ENCODE results near the gene CCDC87. TPM values are rescaled to one million over a fixed set of nuclear protein-coding genes. Genes with fewer than 3 reads are reported as not detected.
"Not testable (repeated sequence)": the region's sequence is repeated elsewhere in the genome, so short reads cannot be mapped to it uniquely, and the experiment has no call there.

Gene CCDC87
- total RNA-seq, 1 experiment from 2014 or later: 0.56 TPM

DNA sequence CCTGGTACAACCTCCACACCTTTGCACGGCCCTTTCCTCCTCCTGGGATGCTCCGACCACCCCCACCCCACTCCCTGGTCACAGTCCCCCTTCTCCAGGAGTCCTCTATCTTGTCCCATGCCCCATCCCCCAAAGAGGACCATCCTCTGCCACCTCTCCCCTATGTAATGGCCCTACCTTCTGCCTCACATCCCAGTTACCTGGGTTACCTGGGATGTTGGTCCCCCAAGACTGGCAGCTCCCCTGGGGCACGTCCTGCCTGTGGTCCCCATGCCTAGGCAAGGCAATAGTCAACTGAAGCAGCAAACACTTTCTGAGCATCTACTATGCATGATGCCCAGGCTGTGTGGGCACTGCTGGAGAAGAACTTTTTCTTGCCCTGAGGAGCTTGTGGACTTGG lies 37.4 kb downstream of the CCDC87 start:
- DNase-seq (ENCODE audit: low spot score): no peak

DNA sequence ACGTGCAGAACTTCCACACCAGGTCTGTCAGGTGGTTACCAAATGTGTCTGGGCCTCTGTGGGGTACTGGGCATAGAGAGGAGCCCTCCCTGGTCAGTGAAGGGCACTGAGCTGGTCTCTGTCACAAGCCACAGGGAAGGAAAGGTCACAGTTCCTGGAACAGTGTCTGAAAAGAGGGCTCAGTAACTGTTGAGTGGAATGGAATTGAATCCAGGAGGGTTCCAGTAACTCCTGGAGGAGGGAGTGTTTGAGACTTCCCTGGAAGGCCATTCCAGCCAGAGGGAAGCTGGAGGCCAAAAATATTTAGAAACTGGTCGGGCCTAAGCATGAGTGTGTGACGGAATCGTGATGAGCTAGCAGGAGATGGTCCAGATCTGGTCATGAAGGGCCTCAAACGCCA lies 38.3 kb downstream of the CCDC87 start:
- DNase-seq (ENCODE audit: low spot score): no peak

DNA sequence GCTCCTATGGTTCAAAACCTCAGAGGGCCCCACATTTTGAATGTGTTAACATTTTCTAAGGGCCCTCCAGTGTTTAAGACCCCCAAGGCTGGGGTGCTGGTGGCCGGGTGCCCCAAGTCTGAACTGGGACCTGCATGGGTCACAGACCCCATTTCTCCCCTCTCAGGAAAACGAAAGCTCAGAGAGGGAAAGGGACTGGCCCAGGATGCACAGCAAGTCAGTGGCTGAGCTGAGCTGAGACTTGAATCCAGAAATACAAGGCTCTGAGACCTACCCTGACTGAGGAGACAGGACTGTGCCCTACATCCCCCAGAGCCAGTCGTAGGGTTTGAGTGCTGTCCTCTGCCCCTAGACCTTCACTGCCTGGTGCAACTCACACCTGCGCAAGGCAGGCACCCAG lies 42.0 kb downstream of the CCDC87 start:
- DNase-seq (ENCODE audit: low spot score): no peak

DNA sequence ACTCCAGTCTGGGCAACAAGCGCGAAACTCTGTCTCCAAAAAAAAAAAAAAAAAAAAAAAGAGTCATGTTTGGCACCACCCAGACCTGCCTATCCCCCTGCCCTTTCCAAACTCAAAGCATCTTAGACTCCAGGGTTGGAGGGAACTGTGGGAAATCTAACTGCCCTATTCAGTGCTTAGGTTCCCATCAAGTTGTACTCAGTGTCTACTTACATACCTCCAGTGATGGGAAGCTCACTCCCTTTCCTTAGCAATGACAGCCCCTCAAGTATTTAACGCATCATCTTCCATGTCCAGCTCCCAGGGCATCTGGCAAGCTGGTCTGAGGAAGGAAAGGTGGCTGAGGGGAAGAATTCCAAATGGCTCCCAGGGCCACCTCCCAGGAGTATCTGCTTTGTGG lies 43.2 kb downstream of the CCDC87 start:
- no peak for DNase-seq (ENCODE audit: low spot score)

DNA sequence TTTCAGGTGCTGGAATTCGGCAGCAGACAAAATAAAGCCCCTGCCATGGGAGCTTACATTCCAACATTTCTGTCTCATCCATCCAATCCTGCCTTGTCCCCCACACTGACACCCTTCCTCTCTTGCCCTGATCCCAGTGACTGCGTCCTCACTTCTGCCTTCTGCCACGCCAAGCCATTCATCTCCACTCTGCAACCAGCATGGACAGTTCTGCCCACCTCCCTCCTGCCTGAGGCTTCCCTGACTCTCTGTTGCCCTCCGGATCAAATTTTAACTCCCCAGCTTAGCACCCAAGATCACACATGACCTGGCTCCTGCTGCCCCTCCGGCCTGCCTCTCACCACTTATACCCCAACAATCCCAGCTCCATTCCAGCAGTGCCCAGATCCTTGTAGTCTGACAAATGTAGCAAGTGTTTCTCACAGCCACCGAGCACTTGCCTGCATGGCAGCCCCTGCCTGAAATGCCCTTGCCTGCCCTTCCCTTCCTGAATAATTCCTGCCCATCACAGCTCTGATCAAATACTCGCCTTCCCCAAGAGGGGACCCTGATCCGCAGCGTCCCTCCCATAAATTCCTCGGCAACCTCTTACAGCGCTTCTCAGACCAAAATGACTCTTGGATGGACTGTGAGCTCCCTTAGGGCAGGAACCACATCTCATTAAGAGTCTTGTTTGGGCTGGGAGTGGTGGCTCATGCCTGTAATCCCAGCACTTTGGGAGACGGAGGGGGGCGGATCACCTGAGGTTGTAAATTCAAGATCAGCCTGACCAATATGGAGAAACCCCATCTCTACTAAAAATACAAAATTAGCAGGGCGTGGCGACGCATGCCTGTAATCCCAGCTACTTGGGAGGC lies 43.9 kb downstream of the CCDC87 start:
- no peak for DNase-seq (ENCODE audit: low spot score)

DNA sequence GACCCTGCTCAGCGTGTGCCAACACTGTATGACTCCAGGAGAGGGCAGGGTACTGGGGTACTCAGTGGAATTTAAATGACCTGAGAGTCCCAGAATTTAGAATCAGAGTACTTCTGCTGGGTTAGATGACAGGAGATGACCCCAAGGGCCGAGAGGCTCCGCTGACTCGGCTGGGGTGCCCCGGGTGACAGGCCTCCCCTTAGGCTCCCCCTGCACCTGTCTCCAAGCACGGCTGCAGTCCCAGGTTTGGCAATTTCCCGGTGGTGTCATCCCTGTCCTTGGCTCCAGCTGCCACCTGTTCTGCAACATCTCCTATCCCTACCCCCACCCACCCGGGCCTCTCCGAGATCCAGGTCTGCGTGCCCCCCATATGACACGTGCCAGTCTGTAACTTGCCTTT lies 44.8 kb downstream of the CCDC87 start:
- DNase-seq (ENCODE audit: low spot score): no peak

DNA sequence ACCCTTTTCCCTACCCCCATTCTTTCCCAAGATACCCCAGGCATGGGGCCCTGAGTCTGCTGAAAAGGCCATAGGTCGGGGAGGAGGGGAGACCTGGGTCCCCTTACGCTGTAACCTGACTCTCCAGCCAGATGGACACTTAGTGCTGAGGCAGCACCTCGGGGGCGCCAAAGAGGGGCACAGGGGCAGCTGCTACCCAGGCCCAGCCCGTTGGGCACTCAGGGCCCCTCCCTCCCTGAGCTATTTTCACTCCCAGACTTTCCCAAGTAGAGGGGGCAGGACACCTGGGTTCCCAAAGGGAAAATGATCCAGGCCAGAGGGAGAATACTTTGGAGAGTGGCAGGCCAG lies 45.2 kb downstream of the CCDC87 start:
- no peak for DNase-seq (ENCODE audit: low spot score)

DNA sequence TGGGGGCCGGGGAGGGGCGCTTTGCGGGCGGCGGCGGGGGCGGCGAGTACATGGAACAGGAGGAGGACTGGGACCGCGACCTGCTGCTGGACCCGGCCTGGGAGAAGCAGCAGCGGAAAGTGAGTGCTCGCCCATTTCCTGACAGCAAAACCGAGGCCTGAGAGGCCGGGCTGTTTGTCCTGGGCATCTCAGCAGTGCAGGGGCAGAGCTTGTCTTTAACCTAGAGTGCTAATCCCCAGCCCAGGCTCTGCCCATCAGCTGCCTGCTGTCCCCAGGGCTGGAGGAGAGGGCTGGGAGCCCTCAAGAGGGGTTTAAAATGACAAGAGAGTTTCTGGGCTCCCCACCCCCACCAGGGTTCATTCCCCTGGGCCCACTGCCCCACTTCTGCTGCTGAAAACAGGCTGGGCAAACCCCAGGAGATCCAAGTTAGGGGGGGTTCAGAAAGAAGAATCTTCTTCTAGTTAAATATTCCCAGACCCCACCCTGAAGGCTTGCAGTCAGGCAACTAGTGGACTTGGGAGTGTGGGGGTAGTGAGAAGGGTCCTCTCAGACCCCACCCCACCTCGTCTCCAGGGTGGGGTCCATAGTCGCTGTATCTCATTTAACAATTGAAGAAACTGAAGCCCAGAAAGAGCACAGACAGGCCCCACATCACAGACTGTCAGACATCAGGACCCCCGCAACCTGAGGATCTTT lies 45.7 kb downstream of the CCDC87 start:
- no peak for DNase-seq (ENCODE audit: low spot score)

DNA sequence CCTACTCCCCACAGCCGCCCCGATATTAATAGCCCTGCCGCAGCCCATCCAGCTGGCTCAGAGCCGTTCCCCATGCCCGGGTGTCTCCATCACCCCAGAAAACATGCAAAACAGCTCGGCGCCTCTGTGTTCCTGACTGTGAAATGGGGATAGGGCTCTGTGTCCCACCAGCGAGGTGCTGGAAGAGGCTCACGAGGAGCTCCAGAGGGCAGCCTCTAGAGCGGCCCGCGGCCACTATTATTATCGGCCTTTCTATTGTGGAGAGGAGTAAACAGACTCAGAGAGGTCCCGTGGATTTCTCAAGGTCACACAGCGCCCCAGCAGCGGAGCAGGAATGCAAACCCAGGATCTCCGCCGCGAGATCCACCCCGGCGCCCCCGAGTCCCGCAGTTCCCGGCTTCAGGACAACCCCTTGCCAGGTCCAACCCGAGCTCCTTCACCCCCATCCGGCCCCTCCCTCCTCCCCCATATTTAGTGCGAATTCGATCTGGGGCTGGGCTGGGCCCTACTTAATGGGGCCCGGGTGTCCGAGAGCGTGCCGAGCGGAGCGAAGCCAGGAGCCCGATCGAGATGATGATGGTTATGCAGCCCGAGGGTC lies 46.4 kb downstream of the CCDC87 start, which contains the start of gene ACTN3:
TSS of gene ACTN3 (plus strand) at position 536 of the 598 bp plus-strand sequence. CDS start at position 571, 35 bp downstream.
- no peak for DNase-seq (ENCODE audit: low spot score)

DNA sequence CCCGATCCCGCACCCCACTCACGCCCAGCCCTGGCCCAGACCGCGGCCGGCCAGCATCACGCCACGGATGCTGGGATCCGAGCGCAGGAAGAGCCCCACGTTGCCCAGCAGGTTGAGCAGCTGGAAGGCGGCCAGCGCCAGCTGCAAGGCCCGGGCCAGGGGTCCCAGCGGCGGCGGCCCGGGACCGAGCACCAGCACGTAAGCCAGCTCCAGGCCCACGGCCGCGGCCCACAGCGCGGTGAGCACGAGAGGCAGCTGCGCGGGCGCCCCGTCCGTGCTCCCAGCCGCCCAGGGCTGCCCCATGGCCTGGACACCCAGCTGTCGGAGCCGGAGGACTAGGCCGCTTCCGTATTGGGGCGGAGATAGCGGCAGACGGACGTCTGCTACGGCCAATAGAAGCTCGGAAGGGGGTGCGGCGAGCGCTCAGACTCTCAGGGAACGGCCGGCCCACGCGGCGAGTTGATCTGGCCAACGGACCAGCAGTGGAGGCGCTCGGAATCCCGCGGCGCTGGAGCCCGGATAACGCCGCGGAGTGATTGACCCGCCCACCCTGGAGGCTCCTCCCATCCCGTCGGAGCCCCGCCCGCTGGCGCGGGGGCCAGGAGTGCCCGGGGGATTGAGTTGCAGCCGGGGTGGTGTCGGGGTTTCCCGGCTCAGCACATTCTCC lies 47.0 kb downstream of the CCDC87 start, which contains the start of gene ZDHHC24:
TSS of gene ZDHHC24 (minus strand) at position 348 of the 667 bp plus-strand sequence. CDS start at position 303, 45 bp downstream.
- peak; percentile 95 for DNase-seq (ENCODE audit: low spot score)

DNA sequence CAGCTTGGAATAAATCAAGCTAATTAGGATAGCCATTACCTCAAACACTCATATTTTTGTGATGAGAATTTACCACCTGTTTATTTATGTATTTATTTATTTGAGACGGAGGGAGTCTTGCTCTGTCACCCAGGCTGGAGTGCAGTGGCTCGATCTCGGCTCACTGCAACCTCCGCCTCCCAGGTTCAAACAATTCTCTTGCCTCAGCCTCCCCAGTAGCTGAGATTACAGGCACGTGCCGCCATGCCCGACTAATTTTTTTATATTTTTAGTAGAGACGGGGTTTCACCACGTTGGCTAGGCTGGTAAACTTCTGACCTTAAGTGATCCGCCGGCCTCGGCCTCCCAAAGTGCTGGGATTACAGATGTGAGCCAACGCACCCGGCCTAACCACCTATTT lies 47.9 kb downstream of the CCDC87 start:
- not testable (repeated sequence) for DNase-seq (ENCODE audit: low spot score)

DNA sequence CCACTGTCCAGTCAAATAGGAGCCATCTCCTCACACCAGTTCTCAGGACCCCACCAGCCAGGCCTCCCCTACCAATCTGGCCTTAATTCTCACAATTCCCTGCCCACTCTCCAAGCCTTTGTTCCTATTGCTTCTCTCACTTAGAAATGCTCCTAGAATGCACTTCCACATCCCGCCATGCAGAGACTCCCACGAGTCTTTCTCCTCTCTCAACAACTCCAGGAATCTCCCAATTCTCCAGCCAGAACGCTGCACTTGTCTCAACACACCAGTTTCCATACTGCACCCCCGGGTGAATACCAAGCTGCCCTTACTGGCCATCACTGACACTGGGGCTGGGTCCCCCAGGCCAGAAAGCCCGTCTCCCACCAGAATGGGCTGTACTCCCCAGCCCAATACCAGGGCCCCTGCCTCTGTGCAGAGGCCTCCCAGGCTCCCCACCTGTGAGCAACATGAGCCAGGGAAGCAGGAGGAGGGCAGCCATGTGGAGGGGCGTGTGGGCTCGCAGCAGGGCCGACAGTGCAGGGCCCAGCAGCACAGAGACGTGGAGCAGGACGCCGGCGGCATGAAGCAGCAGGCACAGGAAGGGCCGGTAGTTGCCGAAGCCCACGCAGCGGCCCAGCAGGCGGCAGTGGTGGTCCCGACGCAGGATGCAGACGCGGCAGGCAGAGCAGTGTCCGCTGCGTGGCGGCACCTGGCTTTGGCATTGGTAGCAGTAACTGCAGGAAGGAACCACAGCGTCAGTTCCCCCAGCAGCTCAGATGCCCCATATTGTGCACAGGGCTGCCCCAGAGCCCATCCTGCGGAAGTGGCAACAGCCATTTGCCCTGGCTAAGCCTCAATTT lies 49.4 kb downstream of the CCDC87 start:
- DNase-seq (ENCODE audit: low spot score): no peak

DNA sequence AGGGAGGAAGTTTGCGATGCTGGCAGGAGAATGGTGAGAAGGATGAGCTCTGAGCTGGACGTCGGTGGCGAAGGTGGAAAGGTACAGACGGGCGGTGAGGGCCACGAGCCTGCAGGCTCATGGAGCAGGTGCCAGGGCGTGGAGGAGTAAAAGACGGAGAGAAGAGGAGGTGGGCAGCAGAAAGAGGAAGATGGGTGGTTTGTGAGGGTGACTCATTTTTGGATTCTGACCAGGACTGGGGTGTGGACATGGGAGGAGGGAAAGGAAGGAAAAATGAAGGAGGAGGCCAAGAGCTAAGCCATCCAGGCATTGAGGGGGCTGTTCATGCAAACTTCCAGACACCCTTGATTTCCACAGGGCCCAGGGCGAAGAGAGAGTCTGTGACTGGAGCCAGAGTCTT lies 50.5 kb downstream of the CCDC87 start:
- no peak for DNase-seq (ENCODE audit: low spot score)

DNA sequence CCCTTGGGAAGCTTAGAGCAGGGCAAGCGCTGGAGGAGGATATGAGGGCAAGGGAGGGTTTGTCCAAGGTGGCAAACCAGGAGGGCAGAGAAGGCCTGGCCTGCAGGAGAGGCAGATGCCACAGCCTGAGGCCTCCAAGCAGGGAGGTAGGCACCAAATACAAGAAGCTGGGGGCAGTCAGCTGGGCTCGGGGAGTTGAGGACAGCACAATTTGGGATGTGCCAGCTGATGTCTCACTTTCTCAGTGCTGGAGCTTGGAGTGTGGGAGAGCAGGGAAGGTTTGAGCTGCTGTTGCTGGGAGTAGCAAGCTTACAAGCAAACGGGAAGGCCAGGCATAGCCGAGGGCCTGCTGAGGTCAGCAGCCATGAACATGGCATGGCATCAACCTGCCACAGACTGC lies 51.0 kb downstream of the CCDC87 start:
- no peak for DNase-seq (ENCODE audit: low spot score)

DNA sequence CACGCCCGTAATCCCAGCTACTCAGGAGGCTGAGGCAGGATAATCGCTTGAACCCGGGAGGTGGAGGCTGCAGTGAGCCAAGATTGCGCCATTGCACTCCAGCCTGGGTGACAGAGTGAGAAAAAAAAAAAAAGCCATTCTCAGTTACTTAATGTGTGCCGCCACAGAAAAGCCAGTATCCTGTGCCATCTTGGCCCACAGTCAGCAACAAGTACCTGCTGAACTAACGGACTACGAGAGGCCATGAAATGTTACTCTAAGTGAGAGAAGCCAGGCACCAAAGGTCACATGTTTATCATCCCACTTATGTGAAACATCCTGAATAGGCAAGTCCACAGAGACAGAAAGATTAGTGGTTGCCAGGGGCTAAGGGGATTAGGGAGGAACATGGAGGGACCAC lies 52.3 kb downstream of the CCDC87 start:
- DNase-seq (ENCODE audit: low spot score): not testable (repeated sequence)

Other genes with a start within 250 kb of the CCDC87 start
- gene BRMS1, start 248.0 kb downstream of the CCDC87 start, total RNA-seq (2014; rRNA removed; shearing (Covaris generic)): 88.2 and 107 TPM in 2 replicates
- gene B4GAT1, start 245.4 kb downstream of the CCDC87 start, total RNA-seq (2014; rRNA removed; shearing (Covaris generic)): 24.5 and 25.2 TPM in 2 replicates
- 0.39 and 0.62 TPM in 2 replicates for gene SLC29A2, start 221.3 kb downstream of the CCDC87 start, total RNA-seq (2014; rRNA removed; shearing (Covaris generic))
- not detected in 2 replicates for gene NPAS4, start 172.0 kb downstream of the CCDC87 start, total RNA-seq (2014; rRNA removed; shearing (Covaris generic))
- gene MRPL11, start 154.2 kb downstream of the CCDC87 start, total RNA-seq (2014; rRNA removed; shearing (Covaris generic)): 71.8 and 77.7 TPM in 2 replicates
- gene PELI3, start 126.2 kb downstream of the CCDC87 start, total RNA-seq (2014; rRNA removed; shearing (Covaris generic)): 5.6 and 7.5 TPM in 2 replicates
- gene DPP3, start 112.6 kb downstream of the CCDC87 start, total RNA-seq (2014; rRNA removed; shearing (Covaris generic)): 61.4 and 66.7 TPM in 2 replicates
- gene BBS1, start 82.4 kb downstream of the CCDC87 start, total RNA-seq (2014; rRNA removed; shearing (Covaris generic)): 12.3 and 14.9 TPM in 2 replicates
- 7.0 and 19.3 TPM in 2 replicates for gene ZDHHC24, start 47.0 kb downstream of the CCDC87 start, total RNA-seq (2014; rRNA removed; shearing (Covaris generic))
- not detected in 2 replicates for gene ACTN3, start 46.2 kb downstream of the CCDC87 start, total RNA-seq (2014; rRNA removed; shearing (Covaris generic))
- 9.1 and 11.3 TPM in 2 replicates for gene CTSF, start 24.5 kb downstream of the CCDC87 start, total RNA-seq (2014; rRNA removed; shearing (Covaris generic))
- gene CCS, start 122 bp upstream of the CCDC87 start, total RNA-seq (2014; rRNA removed; shearing (Covaris generic)): 21.6 and 25.3 TPM in 2 replicates
- 27.5 and 34.3 TPM in 2 replicates for gene RBM14, start 23.6 kb upstream of the CCDC87 start, total RNA-seq (2014; rRNA removed; shearing (Covaris generic))
- 159 and 164 TPM in 2 replicates for gene RBM4, start 45.6 kb upstream of the CCDC87 start, total RNA-seq (2014; rRNA removed; shearing (Covaris generic))
- gene RBM4B, start 84.8 kb upstream of the CCDC87 start, total RNA-seq (2014; rRNA removed; shearing (Covaris generic)): 31.2 and 46.5 TPM in 2 replicates
- 12.7 and 24.8 TPM in 2 replicates for gene SPTBN2, start 136.2 kb upstream of the CCDC87 start, total RNA-seq (2014; rRNA removed; shearing (Covaris generic))

Measured in H4 (cell line).